Caco-2 (cell line): ENCODE results near the gene ESRRB. TPM values are rescaled to one million over a fixed set of nuclear protein-coding genes. Genes with fewer than 3 reads are reported as not detected.
A peak's percentile ranks its signal among the peaks of the same experiment; 100 is the strongest.

ENCODE experiments used
- BruUV-seq: library from RNA; stranded (reverse); fragments of 400-500 nt; replicated peaks from 2 replicates; lab custom pipeline; 2021; lab: Mats Ljungman, UMichigan
- CTCF ChIA-PET: fragments of 300-600 bp; sonication (Branson Sonifier 250); formaldehyde crosslinking; loops from one replicate; lab custom pipeline; 2022; ENCODE audit warnings: antibody characterized with exemption; lab: Charles Lee
- POLR2A ChIA-PET: fragments of 300-600 bp; sonication (Branson Sonifier 250); formaldehyde crosslinking; loops from one replicate; lab custom pipeline; 2022; ENCODE audit warnings: antibody characterized with exemption; lab: Charles Lee
- DNase-seq, 2 experiments: peaks; one replicate each; pipeline versions ENCODE4 v3.0.0 to v3.0.0-alpha.2; 2020 to 2022
- H3K27me3 ChIP-seq: replicated peaks from 2 replicates; pipeline ENCODE4 v1.6.0; 2011; ENCODE audit warnings: low read length; ENCODE audit not compliant: control insufficient read depth, insufficient read depth
- H3K36me3 ChIP-seq: 2 replicates; pipeline ENCODE4 v1.5.1; 2011; ENCODE audit warnings: low read length; ENCODE audit not compliant: control insufficient read depth, insufficient read depth
- H3K4me1 ChIP-seq: fragments of 250-450 bp; sonication (Bioruptor Pico); 2 replicates; pipeline ENCODE4 v1.5.1; 2020; ENCODE audit warnings: mild to moderate bottlenecking
- H3K4me3 ChIP-seq: 2 replicates; pipeline ENCODE4 v1.5.1; 2011; ENCODE audit warnings: low read depth, mild to moderate bottlenecking, control low read depth, low read length
- H3K9me3 ChIP-seq: fragments of 250-450 bp; sonication (Bioruptor Pico); 2 replicates; pipeline ENCODE4 v1.5.1; 2020; ENCODE audit warnings: mild to moderate bottlenecking, moderate library complexity
- H3K27ac Mint-ChIP-seq: one replicate; pipeline ENCODE4 v1.8.0; 2022; ENCODE audit warnings: mixed read lengths; ENCODE audit not compliant: unreplicated experiment
- H3K27me3 Mint-ChIP-seq: one replicate; pipeline ENCODE4 v1.8.0; 2022; ENCODE audit warnings: mixed read lengths; ENCODE audit not compliant: insufficient read depth, unreplicated experiment
- H3K36me3 Mint-ChIP-seq: one replicate; pipeline ENCODE4 v1.8.0; 2022; ENCODE audit warnings: mild to moderate bottlenecking, mixed read lengths; ENCODE audit not compliant: insufficient read depth, unreplicated experiment
- H3K4me1 Mint-ChIP-seq: one replicate; pipeline ENCODE4 v1.8.0; 2022; ENCODE audit warnings: low read depth, mixed read lengths; ENCODE audit not compliant: unreplicated experiment
- H3K4me3 Mint-ChIP-seq: one replicate; pipeline ENCODE4 v1.8.0; 2022; ENCODE audit warnings: mild to moderate bottlenecking, moderate library complexity, mixed read lengths; ENCODE audit not compliant: unreplicated experiment
- H3K9me3 Mint-ChIP-seq: one replicate; pipeline ENCODE4 v1.8.0; 2022; ENCODE audit warnings: mixed read lengths; ENCODE audit not compliant: unreplicated experiment
- CTCF ChIP-seq, 2 experiments: fragments of 200-600 bp in 1 of 2; IDR thresholded peaks; 1 replicate in 1 of 2; 2 replicates in 1 of 2; pipeline versions ENCODE4 v1.5.1 to v1.8.0; 2011 to 2022; ENCODE audit warnings: antibody characterized with exemption in 1 of 2, control low read depth in 1 of 2, inconsistent platforms in 1 of 2, low read depth in 1 of 2, low read length in 1 of 2, mild to moderate bottlenecking in 1 of 2, moderate library complexity in 1 of 2; ENCODE audit not compliant: insufficient read depth in 1 of 2, severe bottlenecking in 1 of 2, unreplicated experiment in 1 of 2
- intact Hi-C: fragments of 100-400 bp; cut with micrococcal nuclease; formaldehyde crosslinking; loops from one replicate; pipeline ENCODE4 v1.10.0; 2022; ENCODE audit not compliant: unreplicated experiment
- total RNA-seq: library from RNA; stranded (reverse); gene quantifications from 2 replicates; pipeline ENCODE4 v1.2.3, GENCODE V29; 2022

Gene ESRRB
- total RNA-seq, 1 experiment from 2014 or later, result not detected

GRCh38 chr14:76496595-76496994 lies 120.7 kb downstream of the ESRRB start:
- DNase-seq, result no peak
- TF ChIP-seq CTCF (IDR thresholded peaks at IDR 0.05; ENCODE audit: insufficient read depth in 1 of 2, low read depth in 1 of 2, low read length in 1 of 2, severe bottlenecking in 1 of 2, unreplicated experiment in 1 of 2), result no peak
- POLR2A ChIA-PET, result no interaction called here
- intact Hi-C loops, result no loop called here
- Mint-ChIP-seq H3K4me3 (no peak overlapping the region), H3K9me3 (no peaks in the 10 kb centered on the region), H3K27ac (no peak overlapping the region), H3K27me3 (peaks cover 8% of the 10 kb centered on the region), H3K4me1 (no peaks in the 10 kb centered on the region), H3K36me3 (peaks cover 6% of the 10 kb centered on the region)
- no peaks in the 10 kb centered on the region for H3K36me3 ChIP-seq
- H3K4me1 ChIP-seq, result no peaks in the 10 kb centered on the region
- CTCF ChIA-PET, result no interaction called here
- H3K27me3 ChIP-seq, result no peaks in the 10 kb centered on the region
- no peak overlapping the region for H3K4me3 ChIP-seq
- BruUV-seq, result no TSS peak
- H3K9me3 ChIP-seq, result no peaks in the 10 kb centered on the region

GRCh38 chr14:76497550-76498462 lies 121.9 kb downstream of the ESRRB start:
- no peak overlapping the region for H3K4me3 Mint-ChIP-seq
- H3K27me3 ChIP-seq, result no peaks in the 10 kb centered on the region
- peaks cover 8% of the 10 kb centered on the region for H3K27me3 Mint-ChIP-seq
- intact Hi-C loops, result no loop called here
- H3K4me1 Mint-ChIP-seq, result no peaks in the 10 kb centered on the region
- DNase-seq, result no peak
- peaks cover 6% of the 10 kb centered on the region for H3K36me3 Mint-ChIP-seq
- no peak overlapping the region for H3K27ac Mint-ChIP-seq
- H3K4me3 ChIP-seq, result no peak overlapping the region
- no peaks in the 10 kb centered on the region for H3K36me3 ChIP-seq
- H3K4me1 ChIP-seq, result no peaks in the 10 kb centered on the region
- H3K9me3 ChIP-seq, result no peaks in the 10 kb centered on the region
- BruUV-seq, result no TSS peak
- H3K9me3 Mint-ChIP-seq, result no peaks in the 10 kb centered on the region
- ChIA-PET POLR2A (no interaction called here), CTCF (interaction anchor here (0.7 to 1.0 kb wide), 2 partner anchors 447 to 789 kb away, joined by 3 to 4 read pairs; no protein-coding TSS in a partner anchor)
- TF ChIP-seq CTCF (IDR thresholded peaks at IDR 0.05; ENCODE audit: insufficient read depth in 1 of 2, low read depth in 1 of 2, low read length in 1 of 2, severe bottlenecking in 1 of 2, unreplicated experiment in 1 of 2), result peak in 1 of 2 experiments; percentile 15

GRCh38 chr14:76498463-76498935 lies 122.6 kb downstream of the ESRRB start:
- no peaks in the 10 kb centered on the region for H3K4me1 Mint-ChIP-seq
- no peaks in the 10 kb centered on the region for H3K9me3 ChIP-seq
- peaks cover 11% of the 10 kb centered on the region for H3K27me3 Mint-ChIP-seq
- ChIA-PET CTCF (interaction anchor here (1.0 kb wide), 1 partner anchor 448 kb away, joined by 4 read pairs; no protein-coding TSS in a partner anchor), POLR2A (no interaction called here)
- H3K36me3 ChIP-seq, result no peaks in the 10 kb centered on the region
- H3K4me3 Mint-ChIP-seq, result no peak overlapping the region
- no peak overlapping the region for H3K27ac Mint-ChIP-seq
- H3K4me3 ChIP-seq, result no peak overlapping the region
- no peak for TF ChIP-seq CTCF (IDR thresholded peaks at IDR 0.05; ENCODE audit: insufficient read depth in 1 of 2, low read depth in 1 of 2, low read length in 1 of 2, severe bottlenecking in 1 of 2, unreplicated experiment in 1 of 2)
- intact Hi-C loops, result no loop called here
- BruUV-seq, result no TSS peak
- H3K4me1 ChIP-seq, result no peaks in the 10 kb centered on the region
- no peaks in the 10 kb centered on the region for H3K9me3 Mint-ChIP-seq
- DNase-seq, result peak in 1 of 2 experiments; percentile 19
- no peaks in the 10 kb centered on the region for H3K27me3 ChIP-seq
- H3K36me3 Mint-ChIP-seq, result peaks cover 6% of the 10 kb centered on the region
